Endothelial cell (in vitro differentiated cells): ENCODE measurements around the gene GPRIN3. TPM values are rescaled to one million over a fixed set of nuclear protein-coding genes. Genes with fewer than 3 reads are reported as not detected.

Experiments used
- DNase-seq: peaks from one replicate; pipeline ENCODE4 v3.0.0; 2021; ENCODE audit warnings: low spot score
- H3K27ac Mint-ChIP-seq: one replicate; pipeline ENCODE4 v1.8.0; 2021; ENCODE audit warnings: mixed read lengths, inconsistent platforms; ENCODE audit not compliant: unreplicated experiment
- H3K27me3 Mint-ChIP-seq: one replicate; pipeline ENCODE4 v1.8.0; 2021; ENCODE audit warnings: mild to moderate bottlenecking, moderate library complexity, mixed read lengths, inconsistent platforms; ENCODE audit not compliant: unreplicated experiment
- H3K36me3 Mint-ChIP-seq: one replicate; pipeline ENCODE4 v1.8.0; 2021; ENCODE audit warnings: mild to moderate bottlenecking, low read depth, mixed read lengths, inconsistent platforms; ENCODE audit not compliant: unreplicated experiment
- H3K4me1 Mint-ChIP-seq: one replicate; pipeline ENCODE4 v1.8.0; 2021; ENCODE audit warnings: mild to moderate bottlenecking, mixed read lengths, inconsistent platforms; ENCODE audit not compliant: unreplicated experiment
- H3K4me3 Mint-ChIP-seq: one replicate; pipeline ENCODE4 v1.8.0; 2021; ENCODE audit warnings: mild to moderate bottlenecking, mixed read lengths, inconsistent platforms; ENCODE audit not compliant: unreplicated experiment
- H3K9me3 Mint-ChIP-seq: one replicate; pipeline ENCODE4 v1.8.0; 2021; ENCODE audit warnings: mixed read lengths, inconsistent platforms; ENCODE audit not compliant: unreplicated experiment
- CTCF ChIP-seq: fragments of 200-600 bp; sonication (generic); IDR thresholded peaks from one replicate; pipeline ENCODE4 v1.5.0; 2021; ENCODE audit warnings: antibody characterized with exemption; ENCODE audit not compliant: unreplicated experiment
- total RNA-seq: library from RNA; stranded (reverse); fragmentation: NEBNext Ultra II Directional; extraction: Animal tissue kit (Norgen Biotek cat#: 25700); gene quantifications from one replicate; pipeline ENCODE4 v1.2.1, GENCODE V29; 2021; ENCODE audit not compliant: unreplicated experiment

The GPRIN3 gene
- total RNA-seq, 1 donor from 2014 or later = 8.9 TPM

DNA sequence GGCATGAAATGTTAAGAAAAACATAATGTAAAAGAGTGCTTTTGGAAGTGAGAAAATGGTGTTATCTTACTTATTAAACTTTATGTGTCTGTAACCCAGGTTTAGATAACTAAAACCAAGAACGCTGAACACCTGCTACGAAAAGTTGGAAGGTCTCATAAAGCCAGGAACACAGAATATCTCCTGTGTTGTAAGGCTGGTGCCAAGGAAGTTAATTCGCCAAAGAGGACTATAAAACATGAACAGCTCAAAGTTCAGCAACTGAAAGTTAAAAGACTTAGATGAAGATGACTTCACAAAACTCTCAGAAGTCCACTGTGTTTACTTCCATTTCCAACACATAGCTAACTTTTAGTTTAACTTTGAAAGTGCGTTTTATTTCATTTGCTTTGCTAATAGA is 54.3 kb downstream of the GPRIN3 start:
- H3K27ac Mint-ChIP-seq = no peak overlapping the region
- no peaks in the 10 kb centered on the region for H3K36me3 Mint-ChIP-seq
- peaks cover 9% of the 10 kb centered on the region for H3K4me1 Mint-ChIP-seq
- no peak for DNase-seq
- no peak for TF ChIP-seq CTCF
- H3K27me3 Mint-ChIP-seq = peaks cover 1% of the 10 kb centered on the region
- H3K4me3 Mint-ChIP-seq = no peak overlapping the region
- H3K9me3 Mint-ChIP-seq = no peaks in the 10 kb centered on the region

DNA sequence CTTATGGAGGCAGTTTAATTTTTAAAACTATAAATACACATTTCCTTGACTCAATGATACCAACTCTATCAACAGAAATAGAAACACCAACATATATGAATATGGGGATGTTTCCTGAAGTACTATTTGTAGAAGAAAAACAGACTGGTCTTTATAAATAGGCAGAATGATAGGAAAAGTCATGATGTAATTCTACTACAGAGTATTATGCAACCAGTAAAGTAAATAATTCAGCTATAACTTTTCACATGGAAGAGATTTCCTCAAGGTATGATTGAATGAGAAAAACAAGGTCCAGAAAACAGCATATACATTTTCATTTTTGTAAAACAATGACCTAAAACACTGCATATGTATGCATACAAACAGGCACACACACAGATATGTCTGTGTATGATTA is 56.2 kb downstream of the GPRIN3 start:
- H3K4me3 Mint-ChIP-seq = no peak overlapping the region
- H3K4me1 Mint-ChIP-seq = peaks cover 9% of the 10 kb centered on the region
- H3K9me3 Mint-ChIP-seq = no peaks in the 10 kb centered on the region
- no peak for TF ChIP-seq CTCF
- no peaks in the 10 kb centered on the region for H3K36me3 Mint-ChIP-seq
- peaks cover 2% of the 10 kb centered on the region for H3K27me3 Mint-ChIP-seq
- DNase-seq = no peak
- no peak overlapping the region for H3K27ac Mint-ChIP-seq

GRCh38 chr4:89249716-89250361 is 57.8 kb downstream of the GPRIN3 start:
- Mint-ChIP-seq H3K36me3 (no peaks in the 10 kb centered on the region), H3K9me3 (no peaks in the 10 kb centered on the region), H3K4me3 (no peak overlapping the region), H3K27me3 (peaks cover 2% of the 10 kb centered on the region), H3K27ac (no peak overlapping the region), H3K4me1 (peaks cover 9% of the 10 kb centered on the region)
- no peak for DNase-seq
- no peak for TF ChIP-seq CTCF

DNA sequence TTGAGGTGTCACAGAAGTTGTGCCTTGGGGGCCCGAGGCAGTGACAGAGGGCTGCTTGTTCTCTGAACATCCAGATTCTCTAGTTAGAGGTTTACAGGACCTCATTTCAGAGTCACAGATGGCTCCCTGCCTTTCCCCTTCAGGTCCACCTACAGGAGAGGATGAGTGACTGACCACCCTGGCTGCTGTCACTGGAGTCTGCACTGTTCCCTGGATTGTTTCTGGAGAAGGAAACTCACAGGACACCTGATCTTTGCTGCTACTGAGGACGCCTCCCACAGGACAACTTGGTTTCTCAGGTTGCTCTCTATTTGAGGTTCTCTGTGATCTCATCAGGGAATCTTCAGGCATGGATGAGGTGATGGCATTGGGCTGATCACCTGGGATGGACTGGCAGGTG is 58.3 kb downstream of the GPRIN3 start:
- TF ChIP-seq CTCF = no peak
- Mint-ChIP-seq H3K27ac (no peak overlapping the region), H3K27me3 (peaks cover 2% of the 10 kb centered on the region), H3K9me3 (no peaks in the 10 kb centered on the region), H3K36me3 (no peaks in the 10 kb centered on the region), H3K4me3 (no peak overlapping the region), H3K4me1 (peaks cover 9% of the 10 kb centered on the region)
- no peak for DNase-seq

GRCh38 chr4:89248879-89249281 is 58.7 kb downstream of the GPRIN3 start:
- H3K27ac Mint-ChIP-seq = no peak overlapping the region

More at GRCh38 chr4:89248879-89249281, 58.7 kb downstream of the GPRIN3 start:
- DNase-seq = no peak
- H3K36me3 Mint-ChIP-seq = no peaks in the 10 kb centered on the region
- H3K4me3 Mint-ChIP-seq = no peak overlapping the region
- peaks cover 2% of the 10 kb centered on the region for H3K27me3 Mint-ChIP-seq
- peaks cover 9% of the 10 kb centered on the region for H3K4me1 Mint-ChIP-seq
- no peak for TF ChIP-seq CTCF
- no peaks in the 10 kb centered on the region for H3K9me3 Mint-ChIP-seq
